Epidermal melanocyte (primary cell): ENCODE results near the gene ENPP1.

Source experiments
- DNase-seq: peaks from one replicate; pipeline ENCODE4 v3.0.0; 2011; ENCODE audit warnings: low spot score; ENCODE audit not compliant: insufficient read length

ENPP1 gene

GRCh38 chr6:131784561-131784960, 23.3 kb upstream of the ENPP1 start:
- no peak for DNase-seq

GRCh38 chr6:131787079-131787478, 20.7 kb upstream of the ENPP1 start:
- DNase-seq, result no peak

- no peak for DNase-seq
Observed at GRCh38 chr6:131787766-131788712, 19.8 kb upstream of the ENPP1 start.

- DNase-seq, result no peak
Observed at GRCh38 chr6:131789219-131789618, 18.6 kb upstream of the ENPP1 start.

GRCh38 chr6:131791476-131791875, 16.3 kb upstream of the ENPP1 start:
- DNase-seq, result no peak

- DNase-seq, result no peak
Observed at GRCh38 chr6:131792091-131792496, 15.7 kb upstream of the ENPP1 start.

GRCh38 chr6:131795366-131795765, 12.5 kb upstream of the ENPP1 start:
- DNase-seq, result no peak

- DNase-seq, result no peak
Observed at GRCh38 chr6:131802347-131802746, 5.5 kb upstream of the ENPP1 start.

GRCh38 chr6:131803007-131803769, 4.6 kb upstream of the ENPP1 start:
- no peak for DNase-seq

GRCh38 chr6:131804131-131804530, 3.7 kb upstream of the ENPP1 start:
- no peak for DNase-seq

GRCh38 chr6:131807321-131807643, 538 bp upstream of the ENPP1 start:
- no peak for DNase-seq

GRCh38 chr6:131808460-131809269, 845 bp downstream of the ENPP1 start:
- DNase-seq, result no peak

GRCh38 chr6:131811500-131811899, 3.7 kb downstream of the ENPP1 start:
- DNase-seq, result no peak

- DNase-seq, result no peak
Observed at GRCh38 chr6:131813991-131814390, 6.2 kb downstream of the ENPP1 start.

GRCh38 chr6:131816869-131817268, 9.0 kb downstream of the ENPP1 start:
- DNase-seq, result no peak

- no peak for DNase-seq
Observed at GRCh38 chr6:131819572-131820124, 11.8 kb downstream of the ENPP1 start.

- no peak for DNase-seq
Observed at GRCh38 chr6:131821010-131821807, 13.4 kb downstream of the ENPP1 start.

GRCh38 chr6:131822119-131822518, 14.3 kb downstream of the ENPP1 start:
- DNase-seq, result no peak

GRCh38 chr6:131823276-131823902, 15.6 kb downstream of the ENPP1 start:
- no peak for DNase-seq

- no peak for DNase-seq
Observed at GRCh38 chr6:131825946-131826345, 18.1 kb downstream of the ENPP1 start.
